ENCODE measurements around the gene NOS1.
"Not testable (repeated sequence)": the region's sequence is repeated elsewhere in the genome, so short reads cannot be mapped to it uniquely, and the experiment has no call there.

Gene NOS1

GRCh38 chr12:117361347-117361751, at the start of gene NOS1:
TSS of gene NOS1 (minus strand) at chr12:117361626. CDS start at chr12:117331069, 30,557 bp downstream.
- DNase-seq: no peak

- no peak for DNase-seq
These were observed 47.9 kb upstream of the NOS1 start for GRCh38 chr12:117409286-117409685.

GRCh38 chr12:117408161-117408791, 46.9 kb upstream of the NOS1 start:
- no peak for DNase-seq

- DNase-seq: no peak
These were observed 43.5 kb upstream of the NOS1 start for GRCh38 chr12:117404940-117405339.

- no peak for DNase-seq
These were observed 42.9 kb upstream of the NOS1 start for GRCh38 chr12:117404203-117404853.

- no peak for DNase-seq
These were observed 42.2 kb upstream of the NOS1 start for GRCh38 chr12:117403586-117404139.

- no peak for DNase-seq
These were observed 40.9 kb upstream of the NOS1 start for GRCh38 chr12:117402363-117402762.

GRCh38 chr12:117400912-117401311, 39.5 kb upstream of the NOS1 start:
- no peak for DNase-seq

GRCh38 chr12:117398482-117398881, 37.1 kb upstream of the NOS1 start:
- not testable (repeated sequence) for DNase-seq

- no peak for DNase-seq
These were observed 34.3 kb upstream of the NOS1 start for GRCh38 chr12:117395766-117396165.

- no peak for DNase-seq
These were observed 33.1 kb upstream of the NOS1 start for GRCh38 chr12:117394491-117394890.

GRCh38 chr12:117393656-117394055, 32.2 kb upstream of the NOS1 start:
- no peak for DNase-seq

- no peak for DNase-seq
These were observed 29.4 kb upstream of the NOS1 start for GRCh38 chr12:117390866-117391265.

GRCh38 chr12:117388951-117389446, 27.6 kb upstream of the NOS1 start:
- no peak for DNase-seq

GRCh38 chr12:117387832-117388231, 26.4 kb upstream of the NOS1 start:
- no peak for DNase-seq

GRCh38 chr12:117384735-117385134, 23.3 kb upstream of the NOS1 start:
- DNase-seq: no peak

- no peak for DNase-seq
These were observed 18.7 kb upstream of the NOS1 start for GRCh38 chr12:117380083-117380482.

GRCh38 chr12:117377758-117378157, 16.3 kb upstream of the NOS1 start:
- DNase-seq: no peak

- DNase-seq: no peak
These were observed 9.2 kb upstream of the NOS1 start for GRCh38 chr12:117370588-117370987.

- not testable (repeated sequence) for DNase-seq
These were observed 8.6 kb upstream of the NOS1 start for GRCh38 chr12:117370000-117370399.

- no peak for DNase-seq
These were observed 5.7 kb upstream of the NOS1 start for GRCh38 chr12:117367006-117367638.

- DNase-seq: no peak
These were observed 3.7 kb upstream of the NOS1 start for GRCh38 chr12:117365049-117365616.

GRCh38 chr12:117363953-117364486, 2.6 kb upstream of the NOS1 start:
- DNase-seq: no peak
